NCI-H2171 treated with DMSO at 0.1 percent for 48 hours (cell line): ENCODE measurements around the gene PRKAG2.
A peak's percentile ranks its signal among the peaks of the same experiment; 100 is the strongest.

Experiments used
- DNase-seq: peaks from one replicate; lab custom pipeline; 2025; lab: John Stamatoyannopoulos, UW

PRKAG2 gene

GRCh38 chr7:151675196-151675920, 201.6 kb downstream of the PRKAG2 start:
- no peak for DNase-seq

- DNase-seq: peak; percentile 54
These were observed 202.6 kb downstream of the PRKAG2 start for GRCh38 chr7:151674161-151674920.

GRCh38 chr7:151673216-151673615, 203.7 kb downstream of the PRKAG2 start:
- DNase-seq: no peak

DNA sequence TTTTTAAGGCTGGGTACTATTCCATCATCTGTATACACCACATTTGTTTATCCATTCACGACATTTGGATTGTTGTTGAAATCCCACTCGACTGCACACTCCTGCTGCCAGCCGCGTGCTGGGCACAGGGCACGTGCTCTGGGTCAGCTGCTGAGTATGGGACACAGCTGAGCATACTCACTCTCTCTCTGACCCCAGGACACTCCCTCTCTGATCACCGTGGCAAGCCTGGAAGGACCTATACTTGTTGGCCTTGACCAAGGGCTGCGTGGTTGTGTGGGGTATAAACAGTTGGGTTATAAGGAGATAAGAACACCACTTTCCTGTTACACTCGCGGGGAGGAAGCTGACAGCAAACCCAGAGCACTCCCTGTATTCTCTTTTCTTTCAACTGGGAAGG, 204.2 kb downstream of the PRKAG2 start:
- DNase-seq: no peak

DNA sequence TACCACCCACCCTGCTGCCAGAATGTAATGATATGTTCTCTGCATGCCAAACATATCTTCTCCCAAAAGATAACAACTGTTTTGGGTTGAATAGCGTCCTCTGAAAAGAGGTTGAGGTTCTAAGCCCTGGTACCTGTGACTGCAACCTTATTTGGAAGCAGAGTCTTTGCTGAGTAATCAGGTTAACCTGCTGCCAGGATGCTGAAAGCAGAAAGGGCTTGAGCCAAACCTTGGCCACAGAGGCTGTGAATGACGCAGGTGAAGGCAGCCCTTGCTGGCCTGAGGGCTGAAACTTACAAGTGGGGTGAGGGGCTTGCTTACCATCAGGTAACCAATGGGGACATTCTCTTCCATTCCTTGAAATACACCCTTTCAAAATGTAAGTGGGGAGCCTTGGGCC, 205.4 kb downstream of the PRKAG2 start:
- DNase-seq: no peak

DNA sequence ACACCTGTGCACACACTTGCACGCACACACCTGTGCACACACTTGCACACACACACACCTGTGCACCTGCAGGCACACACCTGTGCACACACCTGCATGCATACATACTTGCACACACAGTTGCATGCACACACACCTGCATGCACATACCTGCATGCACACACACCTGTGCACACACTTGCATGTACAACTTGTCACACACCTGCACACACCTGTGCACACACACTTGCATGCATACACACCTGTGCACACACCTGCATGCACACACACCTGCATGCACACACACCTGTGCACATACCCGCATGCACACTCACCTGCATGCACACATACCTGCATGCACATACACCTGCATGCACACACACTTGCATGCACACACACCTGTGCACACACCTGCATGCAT, 207.2 kb downstream of the PRKAG2 start:
- no peak for DNase-seq

DNA sequence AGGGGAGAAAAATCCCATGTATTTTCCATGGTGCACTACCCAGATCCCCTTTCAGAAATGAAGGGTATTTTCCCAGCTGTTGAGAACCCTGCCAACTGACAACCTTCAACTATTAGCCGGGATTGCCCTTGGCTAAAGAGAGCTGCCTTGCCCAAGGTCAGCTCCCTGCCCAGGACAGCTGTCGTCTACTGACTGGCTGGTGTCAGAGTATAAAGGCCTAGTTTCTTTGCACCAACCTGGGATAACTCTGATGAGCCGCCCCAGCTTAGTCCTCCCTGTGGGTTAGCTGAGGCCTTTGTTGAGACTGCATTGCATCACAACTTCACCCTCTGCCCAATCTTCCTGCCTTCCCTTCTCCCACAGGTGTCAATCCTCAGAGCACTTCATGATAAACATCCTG, 210.0 kb downstream of the PRKAG2 start:
- no peak for DNase-seq

DNA sequence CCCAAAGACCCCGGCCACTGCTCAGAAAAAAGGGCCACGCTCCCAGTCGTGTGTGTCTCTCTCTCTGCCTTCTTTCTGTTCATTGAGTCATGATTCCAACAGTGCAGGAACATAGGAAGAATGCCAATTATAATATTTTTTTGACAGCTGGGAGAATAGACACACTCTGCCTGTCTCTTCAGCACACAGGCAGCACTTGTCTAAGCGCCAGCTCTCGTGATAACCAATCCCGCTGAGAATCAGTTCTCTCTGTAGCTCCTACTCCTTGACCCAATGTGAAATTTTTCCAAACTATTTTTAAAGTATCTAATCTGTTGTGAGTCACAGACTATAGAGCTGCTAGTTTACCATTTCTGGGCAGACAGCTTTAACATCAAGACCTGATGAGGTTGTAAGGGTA, 211.5 kb downstream of the PRKAG2 start:
- peak; percentile 12 for DNase-seq

DNA sequence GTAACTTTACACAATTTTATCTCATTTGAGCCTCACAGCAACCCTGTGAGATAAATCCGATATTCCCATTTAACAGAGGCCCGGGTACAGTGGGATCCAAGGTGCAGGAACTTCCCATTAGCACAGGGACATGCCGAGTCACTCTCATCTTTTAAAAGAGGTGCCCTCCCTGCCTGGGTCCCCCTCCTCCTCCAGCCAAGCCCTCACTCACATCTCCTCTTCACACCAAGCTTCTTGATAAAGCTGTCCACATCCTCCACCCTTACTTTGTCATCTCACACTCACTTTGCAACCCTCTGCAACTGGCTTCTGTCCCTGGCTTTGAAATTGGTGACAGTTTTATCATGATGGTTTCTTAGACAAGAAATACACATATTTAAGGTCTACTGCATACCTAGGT, 212.6 kb downstream of the PRKAG2 start:
- no peak for DNase-seq

GRCh38 chr7:151663382-151664100, 213.4 kb downstream of the PRKAG2 start:
- DNase-seq: no peak

DNA sequence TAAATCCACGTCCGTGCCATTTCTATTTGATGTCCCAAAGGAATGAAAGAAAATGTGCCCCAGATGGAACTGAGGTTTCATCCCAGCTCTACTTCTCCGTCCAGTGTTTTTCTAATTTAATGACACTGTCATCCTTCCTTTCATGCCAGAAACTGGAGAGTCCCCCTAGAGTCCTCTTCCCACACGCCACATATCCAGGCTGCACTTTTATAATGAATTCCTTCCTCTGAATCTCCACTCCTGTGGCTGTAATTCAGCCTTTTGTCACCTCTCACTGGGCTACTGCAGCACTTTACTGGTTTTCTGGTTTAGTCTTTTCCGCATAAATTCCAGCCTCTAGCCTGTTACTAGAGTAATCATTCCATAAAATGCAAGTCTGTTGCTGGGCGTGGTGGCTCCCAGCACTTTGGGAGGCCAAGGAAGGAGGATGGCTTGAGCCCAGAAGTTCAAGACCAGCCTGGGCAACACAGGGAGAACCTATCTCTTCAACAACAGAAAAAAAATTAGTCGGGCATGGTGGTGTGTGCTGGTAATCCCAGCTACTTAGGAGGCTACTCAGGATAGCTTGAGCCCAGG, 214.6 kb downstream of the PRKAG2 start:
- DNase-seq: no peak

DNA sequence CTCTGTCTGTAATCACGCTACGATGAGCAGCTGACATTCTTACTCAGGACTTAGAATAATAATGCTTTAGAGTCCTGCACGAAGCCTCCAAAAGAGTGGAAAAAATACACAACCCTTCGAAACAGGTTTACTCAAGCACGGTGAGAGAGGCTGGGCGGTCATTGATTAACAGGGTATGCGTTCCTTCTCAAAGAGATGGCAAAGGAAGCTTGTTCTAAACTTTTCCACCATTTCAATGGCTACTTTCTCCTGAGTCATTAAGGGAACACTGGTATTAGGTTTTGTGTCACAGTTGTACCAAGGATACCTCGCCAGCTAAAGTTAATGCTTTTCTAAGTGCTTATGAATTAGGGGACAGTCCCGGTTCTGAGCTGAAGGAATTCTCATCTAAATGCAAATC, 215.3 kb downstream of the PRKAG2 start:
- no peak for DNase-seq

DNA sequence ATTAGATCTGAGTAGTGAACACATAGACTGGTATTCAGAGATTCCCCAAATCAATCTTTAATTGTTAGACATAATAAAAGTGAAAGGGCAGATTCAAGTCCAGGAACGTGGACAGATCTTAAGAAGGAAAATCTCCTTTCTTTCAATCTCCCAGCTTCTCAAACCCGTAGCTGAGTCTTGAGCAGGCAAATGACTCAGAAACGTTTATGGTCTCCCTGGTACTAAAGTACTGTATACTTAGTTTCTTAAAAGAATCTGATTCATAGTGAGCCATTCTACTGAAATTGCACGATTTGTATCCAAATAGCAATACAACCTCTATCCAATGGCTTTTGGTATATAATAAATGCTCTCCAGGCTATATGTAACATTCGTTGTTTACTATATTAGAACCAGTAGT, 216.8 kb downstream of the PRKAG2 start:
- no peak for DNase-seq

GRCh38 chr7:151659219-151659618, 217.7 kb downstream of the PRKAG2 start:
- DNase-seq: no peak

DNA sequence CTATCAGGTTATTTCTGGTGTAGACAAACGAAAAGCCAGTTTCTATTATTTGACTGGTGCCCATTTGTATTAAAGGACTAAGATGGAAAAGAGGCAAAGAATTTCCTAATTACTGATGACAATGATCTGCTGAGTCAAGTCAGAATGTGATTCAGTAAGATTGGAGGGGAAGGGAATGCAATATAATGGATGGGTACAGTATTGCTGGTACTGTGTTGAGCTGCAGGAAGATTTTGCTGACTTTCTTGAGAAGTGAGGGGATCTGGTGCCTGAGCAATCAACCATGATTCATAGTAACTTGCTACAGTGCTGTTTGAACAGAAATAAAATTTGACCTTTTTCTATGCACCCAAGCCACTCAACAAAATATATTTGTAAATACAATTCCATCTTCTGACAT, 218.1 kb downstream of the PRKAG2 start:
- DNase-seq: no peak

GRCh38 chr7:151657173-151657572, 219.7 kb downstream of the PRKAG2 start:
- DNase-seq: no peak

DNA sequence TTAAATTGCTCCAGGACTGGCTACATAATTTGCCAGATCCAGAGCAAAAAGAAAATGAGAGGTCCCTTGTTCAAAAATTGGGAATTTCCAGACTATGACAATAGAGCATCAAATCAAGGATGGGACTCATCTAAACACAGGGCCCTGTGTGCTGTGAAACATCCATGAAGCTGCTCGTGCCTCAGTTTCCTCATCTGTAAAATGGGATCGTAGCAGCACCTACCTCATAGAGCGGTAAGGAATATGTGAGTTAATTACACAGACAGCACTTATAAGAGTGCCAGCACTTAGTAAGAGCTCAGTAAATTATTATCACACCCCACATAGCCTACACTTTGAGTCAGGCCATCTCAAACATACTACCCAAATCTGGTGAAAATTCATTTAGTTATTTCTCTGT, 221.4 kb downstream of the PRKAG2 start:
- no peak for DNase-seq

DNA sequence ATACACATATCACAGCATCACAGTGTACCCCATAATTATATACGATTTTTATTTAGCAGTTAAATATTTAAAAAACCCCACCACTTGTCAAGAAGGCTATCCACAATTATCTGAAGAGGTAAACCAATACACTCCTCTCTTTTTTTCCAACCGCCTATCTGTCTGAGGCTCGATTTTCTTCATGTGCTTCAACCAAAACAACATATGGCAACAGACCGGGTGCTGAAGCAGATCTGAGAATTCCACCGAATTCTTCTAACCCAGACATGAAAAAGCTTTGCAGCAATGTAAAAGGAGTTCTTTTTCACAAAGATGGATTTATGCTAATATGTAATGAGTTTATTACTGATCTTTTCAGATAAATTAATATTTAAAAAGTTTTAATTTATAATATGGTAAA, 224.8 kb downstream of the PRKAG2 start:
- DNase-seq: peak; percentile 88

DNA sequence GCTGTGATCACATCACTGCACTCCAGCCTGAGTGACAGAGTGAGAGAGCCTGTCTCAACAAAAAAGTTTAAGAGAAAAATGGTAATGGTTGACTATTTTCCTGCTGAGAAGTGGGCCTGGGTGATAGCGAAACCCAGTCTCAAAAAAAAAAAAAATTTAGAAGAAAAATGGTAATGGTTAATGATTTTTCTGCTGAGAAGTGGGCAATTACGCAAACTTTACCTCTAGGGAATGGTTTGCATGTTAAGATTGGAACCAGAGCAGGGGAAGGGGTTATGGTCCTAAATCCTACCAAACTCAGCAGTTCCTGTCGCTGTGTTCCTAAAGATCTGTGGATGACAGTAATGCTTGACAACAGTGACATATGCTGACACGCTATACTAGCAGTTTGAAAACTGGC, 226.8 kb downstream of the PRKAG2 start:
- no peak for DNase-seq

- DNase-seq: no peak
These were observed 228.5 kb downstream of the PRKAG2 start for GRCh38 chr7:151648429-151648828.

DNA sequence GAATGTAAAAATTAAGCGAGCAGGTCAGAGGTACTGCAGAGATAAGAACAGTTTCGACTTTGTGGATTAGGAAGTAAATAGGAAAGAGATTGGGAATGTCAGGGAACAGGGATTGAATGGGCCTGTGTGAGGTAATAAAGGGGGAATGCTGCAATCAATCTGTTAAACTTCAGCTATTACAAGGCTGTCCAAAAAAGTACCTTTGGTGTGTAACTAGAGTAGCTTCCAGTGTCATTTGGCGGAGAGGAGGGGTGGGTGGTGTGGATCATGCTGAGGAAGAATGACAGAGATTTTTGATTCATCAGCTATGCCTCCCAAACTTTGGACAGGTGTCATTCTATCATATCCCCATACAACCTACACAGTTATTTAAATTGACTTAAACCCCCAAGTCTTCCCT, 229.0 kb downstream of the PRKAG2 start:
- DNase-seq: no peak

DNA sequence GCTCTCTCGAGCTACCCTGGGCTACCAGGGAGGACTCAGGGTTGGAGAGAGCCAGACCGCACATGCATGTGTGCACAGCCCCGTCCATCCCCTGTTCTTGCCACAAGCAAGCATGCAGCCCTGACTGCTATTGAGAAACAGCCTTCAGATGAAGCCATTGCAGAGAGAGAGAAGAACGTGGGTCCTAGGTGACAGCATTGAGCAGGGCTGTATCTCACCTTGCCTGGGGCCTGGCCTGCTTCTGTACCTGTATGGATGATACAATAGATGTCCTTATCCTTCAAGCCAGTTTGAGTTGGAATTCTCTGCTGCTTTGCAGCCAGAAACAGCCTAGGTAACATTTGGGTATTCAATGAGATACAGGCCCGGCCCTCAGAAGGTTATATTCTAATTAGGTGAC, 229.9 kb downstream of the PRKAG2 start:
- no peak for DNase-seq

GRCh38 chr7:151645311-151645710, 231.6 kb downstream of the PRKAG2 start:
- no peak for DNase-seq
